SK-N-SH treated with all-trans-retinoic acid at 6 μM for 48 hours (cell line): ENCODE results near the gene HIF3A.

Experiments
- ATAC-seq: fragments of 200-7000 bp; cut with Tn5 transposase; 3 replicates; pipeline ENCODE4 v1.9.1; 2020; ENCODE audit warnings: mild to moderate bottlenecking, moderate library complexity
- ARNTL ChIP-seq: fragments of 450-650 bp; formaldehyde crosslinking; IDR thresholded peaks from 2 replicates; pipeline ENCODE4 v1.5.0; 2020; ENCODE audit warnings: low read depth, mild to moderate bottlenecking, moderate library complexity, borderline replicate concordance
- BACH2 ChIP-seq: fragments of 250-450 bp; sonication (Bioruptor Pico); IDR thresholded peaks from 2 replicates; pipeline ENCODE4 v1.9.0; 2021; ENCODE audit warnings: mild to moderate bottlenecking, borderline replicate concordance
- CSDC2 ChIP-seq: fragments of 250-450 bp; sonication (Bioruptor Pico); IDR thresholded peaks from 2 replicates; pipeline ENCODE4 v1.5.0; 2020; ENCODE audit warnings: mild to moderate bottlenecking, moderate library complexity
- CSRNP3 ChIP-seq: fragments of 250-450 bp; sonication (Bioruptor Pico); IDR thresholded peaks from 2 replicates; pipeline ENCODE4 v1.5.1; 2021; ENCODE audit warnings: mild to moderate bottlenecking, moderate library complexity
- ESRRG ChIP-seq: fragments of 250-450 bp; sonication (Bioruptor Pico); IDR thresholded peaks from 2 replicates; pipeline ENCODE4 v1.6.1; 2021; ENCODE audit warnings: mild to moderate bottlenecking
- GLIS3 ChIP-seq: fragments of 250-450 bp; sonication (Bioruptor Pico); IDR thresholded peaks from 2 replicates; pipeline ENCODE4 v1.5.0; 2020; ENCODE audit warnings: mild to moderate bottlenecking, moderate library complexity
- OSR1 ChIP-seq: fragments of 250-450 bp; sonication (Bioruptor Pico); IDR thresholded peaks from 2 replicates; pipeline ENCODE4 v1.8.0; 2022; ENCODE audit warnings: moderate library complexity, mild to moderate bottlenecking, inconsistent platforms
- PATZ1 ChIP-seq: fragments of 250-450 bp; sonication (Bioruptor Pico); IDR thresholded peaks from 2 replicates; pipeline ENCODE4 v1.8.0; 2020; ENCODE audit warnings: mild to moderate bottlenecking, moderate library complexity, borderline replicate concordance
- POU6F1 ChIP-seq: fragments of 250-450 bp; sonication (Bioruptor Pico); IDR thresholded peaks from 2 replicates; pipeline ENCODE4 v1.8.0; 2021; ENCODE audit warnings: low read depth, mild to moderate bottlenecking, moderate library complexity, borderline replicate concordance
- PPARA ChIP-seq: fragments of 250-450 bp; sonication (Bioruptor Pico); IDR thresholded peaks from 2 replicates; pipeline ENCODE4 v1.5.0; 2020; ENCODE audit warnings: mild to moderate bottlenecking, borderline replicate concordance
- RARB ChIP-seq: fragments of 250-450 bp; sonication (Bioruptor Pico); IDR thresholded peaks from 2 replicates; pipeline ENCODE4 v1.8.0; 2021; ENCODE audit warnings: mild to moderate bottlenecking, moderate library complexity
- SNAI2 ChIP-seq: fragments of 250-450 bp; sonication (Bioruptor Pico); IDR thresholded peaks from 2 replicates; pipeline ENCODE4 v1.5.0; 2020; ENCODE audit warnings: mild to moderate bottlenecking, moderate library complexity
- TCF4 ChIP-seq: fragments of 250-450 bp; sonication (Bioruptor Pico); IDR thresholded peaks from 2 replicates; pipeline ENCODE4 v1.8.0; 2021; ENCODE audit warnings: mild to moderate bottlenecking, moderate library complexity, borderline replicate concordance
- TOX ChIP-seq: fragments of 250-450 bp; sonication (Bioruptor Pico); IDR thresholded peaks from 2 replicates; pipeline ENCODE4 v1.8.0; 2021; ENCODE audit warnings: mild to moderate bottlenecking, moderate library complexity, borderline replicate concordance
- ZC3H10 ChIP-seq: fragments of 250-450 bp; sonication (Bioruptor Pico); IDR thresholded peaks from 2 replicates; pipeline ENCODE4 v1.5.1; 2021; ENCODE audit warnings: mild to moderate bottlenecking, moderate library complexity
- ZFP3 ChIP-seq: fragments of 250-450 bp; sonication (Bioruptor Pico); IDR thresholded peaks from 2 replicates; pipeline ENCODE4 v1.5.0; 2020; ENCODE audit warnings: mild to moderate bottlenecking, moderate library complexity
- ZFP30 ChIP-seq: fragments of 450-650 bp; formaldehyde crosslinking; IDR thresholded peaks from 2 replicates; pipeline ENCODE4 v1.5.0; 2022; ENCODE audit warnings: mild to moderate bottlenecking, moderate library complexity
- ZNF565 ChIP-seq: fragments of 450-650 bp; formaldehyde crosslinking; conservative IDR thresholded peaks from 2 replicates; pipeline ENCODE4 v1.5.0; 2020; ENCODE audit warnings: low read depth, mild to moderate bottlenecking, moderate library complexity
- ZNF70 ChIP-seq: fragments of 450-650 bp; formaldehyde crosslinking; IDR thresholded peaks from 2 replicates; pipeline ENCODE4 v1.5.0; 2020; ENCODE audit warnings: mild to moderate bottlenecking, moderate library complexity
- ZNF8 ChIP-seq: fragments of 450-650 bp; formaldehyde crosslinking; IDR thresholded peaks from 2 replicates; pipeline ENCODE4 v1.5.0; 2020; ENCODE audit warnings: mild to moderate bottlenecking, moderate library complexity
- TF ChIP-seq, protein P1 (sequence below): fragments of 250-450 bp; sonication (Bioruptor Pico); IDR thresholded peaks from 2 replicates; pipeline ENCODE4 v1.5.1; 2020; ENCODE audit warnings: low read depth, mild to moderate bottlenecking, moderate library complexity
- TF ChIP-seq, protein P2 (sequence below): fragments of 250-450 bp; sonication (Bioruptor Pico); IDR thresholded peaks from 2 replicates; pipeline ENCODE4 v1.5.0; 2020; ENCODE audit warnings: mild to moderate bottlenecking, moderate library complexity

The HIF3A gene

DNA sequence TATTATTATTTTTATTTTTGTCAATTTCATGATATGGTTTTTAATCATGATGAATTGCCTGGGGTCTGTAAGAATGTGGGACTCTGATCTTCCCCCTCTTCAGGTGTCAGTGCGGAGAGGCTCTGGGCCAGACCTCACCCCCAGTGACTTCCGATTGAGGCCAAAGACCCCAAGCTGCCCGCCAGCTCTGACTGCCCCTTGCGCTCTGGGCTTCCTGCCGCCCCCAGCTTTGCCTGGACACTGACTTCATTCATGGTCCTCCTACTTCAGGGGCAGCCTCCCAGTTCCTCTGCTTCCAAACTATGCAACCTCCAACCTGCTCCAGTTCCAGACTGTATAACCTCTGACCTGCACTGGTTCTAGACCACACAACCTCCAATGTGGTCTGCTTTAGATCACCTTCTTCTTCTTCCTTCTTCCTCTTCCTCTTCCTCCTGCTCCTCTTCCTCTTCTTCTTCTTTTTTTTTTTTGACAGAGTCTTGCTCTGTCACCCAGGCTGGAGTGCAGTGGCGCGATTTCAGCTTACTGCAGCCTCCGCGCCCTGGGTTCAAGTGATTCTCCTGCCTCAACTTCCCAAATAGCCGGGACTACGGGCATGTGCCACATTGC lies 43.3 kb downstream of the HIF3A start:
- TF ChIP-seq OSR1 (no peak), TCF4 (no peak), CSRNP3 (no peak), ARNTL (CRISPR knock-in tag) (no peak)
- TF ChIP-seq, all 23 proteins: peak for 0
- ATAC-seq, result no peak

GRCh38 chr19:46341937-46342336 lies 45.1 kb downstream of the HIF3A start:
- no peak for ATAC-seq
- TF ChIP-seq, protein P1, sequence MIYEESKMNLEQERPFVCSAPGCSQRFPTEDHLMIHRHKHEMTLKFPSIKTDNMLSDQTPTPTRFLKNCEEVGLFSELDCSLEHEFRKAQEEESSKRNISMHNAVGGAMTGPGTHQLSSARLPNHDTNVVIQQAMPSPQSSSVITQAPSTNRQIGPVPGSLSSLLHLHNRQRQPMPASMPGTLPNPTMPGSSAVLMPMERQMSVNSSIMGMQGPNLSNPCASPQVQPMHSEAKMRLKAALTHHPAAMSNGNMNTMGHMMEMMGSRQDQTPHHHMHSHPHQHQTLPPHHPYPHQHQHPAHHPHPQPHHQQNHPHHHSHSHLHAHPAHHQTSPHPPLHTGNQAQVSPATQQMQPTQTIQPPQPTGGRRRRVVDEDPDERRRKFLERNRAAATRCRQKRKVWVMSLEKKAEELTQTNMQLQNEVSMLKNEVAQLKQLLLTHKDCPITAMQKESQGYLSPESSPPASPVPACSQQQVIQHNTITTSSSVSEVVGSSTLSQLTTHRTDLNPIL, result no peak
- TF ChIP-seq TOX (CRISPR knock-in tag) (no peak), OSR1 (no peak), BACH2 (CRISPR knock-in tag) (no peak), ZNF70 (CRISPR knock-in tag) (no peak)
- TF ChIP-seq, protein P2, sequence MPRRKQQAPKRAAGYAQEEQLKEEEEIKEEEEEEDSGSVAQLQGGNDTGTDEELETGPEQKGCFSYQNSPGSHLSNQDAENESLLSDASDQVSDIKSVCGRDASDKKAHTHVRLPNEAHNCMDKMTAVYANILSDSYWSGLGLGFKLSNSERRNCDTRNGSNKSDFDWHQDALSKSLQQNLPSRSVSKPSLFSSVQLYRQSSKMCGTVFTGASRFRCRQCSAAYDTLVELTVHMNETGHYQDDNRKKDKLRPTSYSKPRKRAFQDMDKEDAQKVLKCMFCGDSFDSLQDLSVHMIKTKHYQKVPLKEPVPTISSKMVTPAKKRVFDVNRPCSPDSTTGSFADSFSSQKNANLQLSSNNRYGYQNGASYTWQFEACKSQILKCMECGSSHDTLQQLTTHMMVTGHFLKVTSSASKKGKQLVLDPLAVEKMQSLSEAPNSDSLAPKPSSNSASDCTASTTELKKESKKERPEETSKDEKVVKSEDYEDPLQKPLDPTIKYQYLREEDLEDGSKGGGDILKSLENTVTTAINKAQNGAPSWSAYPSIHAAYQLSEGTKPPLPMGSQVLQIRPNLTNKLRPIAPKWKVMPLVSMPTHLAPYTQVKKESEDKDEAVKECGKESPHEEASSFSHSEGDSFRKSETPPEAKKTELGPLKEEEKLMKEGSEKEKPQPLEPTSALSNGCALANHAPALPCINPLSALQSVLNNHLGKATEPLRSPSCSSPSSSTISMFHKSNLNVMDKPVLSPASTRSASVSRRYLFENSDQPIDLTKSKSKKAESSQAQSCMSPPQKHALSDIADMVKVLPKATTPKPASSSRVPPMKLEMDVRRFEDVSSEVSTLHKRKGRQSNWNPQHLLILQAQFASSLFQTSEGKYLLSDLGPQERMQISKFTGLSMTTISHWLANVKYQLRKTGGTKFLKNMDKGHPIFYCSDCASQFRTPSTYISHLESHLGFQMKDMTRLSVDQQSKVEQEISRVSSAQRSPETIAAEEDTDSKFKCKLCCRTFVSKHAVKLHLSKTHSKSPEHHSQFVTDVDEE, result no peak
- TF ChIP-seq, all 23 proteins: peak for 0

DNA sequence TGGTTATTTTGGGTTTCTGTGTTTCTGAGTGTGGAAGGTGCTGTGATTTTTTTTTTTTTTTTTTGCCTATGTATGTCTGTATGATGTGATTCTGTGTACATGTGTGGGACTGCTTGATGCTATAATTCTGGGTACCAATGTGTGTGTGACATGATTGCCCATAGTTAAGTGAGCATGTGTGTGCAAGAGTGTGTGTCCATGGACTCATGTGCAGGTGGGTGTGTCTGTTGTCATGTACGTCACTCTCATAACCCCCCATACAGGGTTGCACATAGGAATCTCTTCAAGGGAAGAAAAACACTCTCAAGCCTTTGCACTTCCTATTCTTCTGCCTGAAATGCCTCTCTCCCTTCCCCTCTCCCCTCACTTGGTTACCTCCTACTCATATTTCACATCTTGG lies 47.5 kb downstream of the HIF3A start:
- TF ChIP-seq PPARA (no peak), BACH2 (CRISPR knock-in tag) (no peak), GLIS3 (CRISPR knock-in tag) (no peak), ZNF8 (CRISPR knock-in tag) (no peak), ESRRG (CRISPR knock-in tag) (no peak), OSR1 (no peak), ZNF565 (CRISPR knock-in tag) (no peak), CSDC2 (CRISPR knock-in tag) (no peak), ZFP30 (CRISPR knock-in tag) (no peak), ZFP3 (CRISPR knock-in tag) (no peak)
- ATAC-seq, result no peak

DNA sequence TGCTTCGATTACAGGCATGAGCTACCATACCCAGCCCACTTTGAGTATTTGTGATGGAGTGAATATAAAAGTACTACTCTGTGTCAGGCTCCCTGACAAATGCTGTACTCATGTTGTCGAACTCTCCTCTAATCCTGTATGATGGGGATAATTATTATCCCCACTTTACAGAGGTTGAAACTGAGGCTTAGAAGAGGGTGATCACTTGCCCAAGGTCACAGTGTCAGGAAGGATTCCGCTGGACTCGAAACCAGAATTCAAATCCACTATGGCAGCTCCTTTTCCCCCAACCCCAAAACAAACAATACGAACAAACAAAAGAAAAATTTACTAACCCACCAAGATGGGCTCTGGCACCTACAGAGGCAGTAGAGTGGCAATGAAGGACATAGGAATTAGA lies 48.3 kb downstream of the HIF3A start:
- no peak for ATAC-seq
- no peak for TF ChIP-seq SNAI2 (CRISPR knock-in tag)
- TF ChIP-seq ARNTL (CRISPR knock-in tag), result no peak
- TF ChIP-seq ZFP3 (CRISPR knock-in tag), result no peak
- TF ChIP-seq ESRRG (CRISPR knock-in tag), result no peak
- TF ChIP-seq PATZ1, result no peak
- no peak for TF ChIP-seq ZFP30 (CRISPR knock-in tag)
- no peak for TF ChIP-seq CSDC2 (CRISPR knock-in tag)
- no peak for TF ChIP-seq ZNF8 (CRISPR knock-in tag)
- TF ChIP-seq TOX (CRISPR knock-in tag), result no peak
- TF ChIP-seq CSRNP3, result no peak
- no peak for TF ChIP-seq BACH2 (CRISPR knock-in tag)
- TF ChIP-seq, protein P1, result no peak
- no peak for TF ChIP-seq POU6F1 (CRISPR knock-in tag)
- no peak for TF ChIP-seq RARB (CRISPR knock-in tag)
- TF ChIP-seq ZC3H10 (CRISPR knock-in tag), result no peak
- no peak for TF ChIP-seq ZNF565 (CRISPR knock-in tag)
- no peak for TF ChIP-seq ZNF70 (CRISPR knock-in tag)
- TF ChIP-seq, all 23 proteins: peak for 0
